GM21529 (cell line): ENCODE results near the gene PCBP3.
"Not testable (repeated sequence)": the region's sequence is repeated elsewhere in the genome, so short reads cannot be mapped to it uniquely, and the experiment has no call there.

Experiments used
- ATAC-seq: cut with Tn5 transposase; IDR thresholded peaks from one replicate; pipeline ENCODE4 v1.9.1; 2021; ENCODE audit not compliant: unreplicated experiment

The PCBP3 gene

DNA sequence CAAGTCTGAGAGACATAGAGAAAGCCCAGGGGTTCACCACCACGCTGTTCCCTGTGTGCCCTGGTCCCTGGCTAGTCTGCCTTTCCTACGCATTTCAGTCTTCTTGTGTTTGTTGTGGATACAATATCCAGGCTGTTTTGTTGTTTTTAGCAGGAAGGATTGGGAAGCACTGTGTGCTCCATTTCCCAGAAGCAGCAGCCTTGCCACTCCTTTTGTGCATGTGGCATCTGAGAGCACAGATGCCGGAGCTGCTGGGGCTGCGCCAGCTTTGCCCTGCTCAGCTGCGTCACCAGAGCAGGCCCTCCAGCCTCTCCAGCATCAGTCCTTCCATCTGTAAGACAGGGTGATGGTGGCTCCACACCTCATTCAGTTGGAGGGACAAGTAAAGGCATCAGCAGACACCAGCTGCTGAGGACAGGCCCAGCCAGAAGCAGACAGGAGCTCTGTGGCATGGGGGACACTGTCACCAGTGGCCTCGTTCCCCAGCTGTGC, 243.6 kb downstream of the PCBP3 start:
- ATAC-seq = no peak

DNA sequence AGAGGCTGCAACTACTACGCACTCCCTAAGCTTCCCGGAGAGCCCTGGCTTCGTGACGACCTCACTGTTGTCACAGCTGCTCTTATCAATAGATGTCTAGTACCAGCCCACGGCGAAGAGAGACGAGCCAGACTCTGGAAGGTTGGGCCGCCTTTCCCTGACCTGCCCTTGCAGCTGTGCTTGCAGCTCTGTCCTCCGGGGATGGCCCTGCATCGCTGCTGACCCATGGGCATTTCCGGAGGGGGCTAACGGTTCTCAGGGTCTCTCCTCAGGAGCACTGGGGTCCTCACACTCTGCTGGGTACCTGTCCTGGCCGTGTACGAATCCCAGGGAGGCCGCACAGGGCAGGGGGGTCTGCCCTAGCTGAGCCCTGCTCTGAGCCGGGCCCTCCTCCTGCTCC, 244.3 kb downstream of the PCBP3 start:
- ATAC-seq = no peak

GRCh38 chr21:45888386-45889009, 245.0 kb downstream of the PCBP3 start:
- ATAC-seq = no peak

- no peak for ATAC-seq
These were observed 245.7 kb downstream of the PCBP3 start for GRCh38 chr21:45889256-45889655.

DNA sequence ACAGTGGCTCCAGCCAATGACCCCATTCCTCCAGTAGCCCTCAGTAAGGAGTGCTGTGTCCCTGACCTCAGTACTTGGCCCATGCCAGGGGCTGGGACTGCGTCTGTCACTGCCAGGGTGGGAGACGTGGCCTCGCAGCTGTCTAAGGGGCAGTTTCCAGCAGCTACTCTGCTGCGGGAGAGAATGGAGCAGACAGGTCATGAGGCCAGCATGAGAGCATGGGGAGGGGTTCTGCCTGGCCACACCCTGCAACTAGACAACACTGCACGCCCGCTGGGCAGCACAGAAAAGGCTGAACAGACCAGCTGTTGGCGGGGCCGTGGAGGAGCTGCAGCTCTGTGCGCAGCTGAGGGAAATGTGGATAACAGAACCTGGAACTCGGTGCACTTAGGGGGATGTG, 246.4 kb downstream of the PCBP3 start:
- ATAC-seq = no peak

GRCh38 chr21:45891388-45892155, 248.0 kb downstream of the PCBP3 start:
- ATAC-seq = no peak

- ATAC-seq = no peak
These were observed 248.8 kb downstream of the PCBP3 start for GRCh38 chr21:45892156-45892915.

- ATAC-seq = no peak
These were observed 249.6 kb downstream of the PCBP3 start for GRCh38 chr21:45892916-45893739.

DNA sequence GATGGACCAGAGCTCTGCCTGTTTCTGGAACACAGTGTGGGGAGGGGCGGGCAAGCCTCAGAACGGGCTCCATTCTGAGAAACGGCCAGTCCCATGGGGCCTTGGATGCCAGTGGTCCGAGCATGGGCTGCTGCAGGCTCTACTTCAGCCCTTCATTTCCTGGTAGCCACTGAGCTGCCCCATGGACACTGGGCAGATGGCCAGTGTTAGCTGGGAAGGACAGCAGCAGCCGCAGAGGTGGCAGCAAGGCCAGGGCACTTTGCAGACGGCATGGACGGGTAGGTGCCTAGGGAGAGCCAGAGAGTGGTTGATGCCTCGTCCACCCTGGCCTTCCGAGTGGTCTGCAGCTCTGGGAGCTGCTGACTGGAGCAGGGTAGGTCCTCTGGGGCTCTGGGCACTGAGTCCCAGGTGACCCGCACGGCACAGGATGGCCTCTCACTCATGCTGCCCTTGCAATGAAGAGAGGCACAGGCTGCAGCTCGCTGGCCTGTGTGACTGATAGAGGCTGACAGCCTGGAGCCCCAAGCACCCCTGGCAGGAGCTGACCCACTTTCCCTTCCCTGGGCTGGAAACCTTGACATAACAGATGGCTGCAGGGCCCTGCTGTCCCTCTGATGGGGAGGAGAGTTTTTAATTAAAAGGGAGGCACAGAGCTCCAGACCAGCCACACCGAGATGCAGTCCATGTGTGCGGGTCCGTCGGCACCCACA, 250.4 kb downstream of the PCBP3 start:
- ATAC-seq = no peak

GRCh38 chr21:45894450-45894825, 250.9 kb downstream of the PCBP3 start:
- no peak for ATAC-seq

- ATAC-seq = no peak
These were observed 251.6 kb downstream of the PCBP3 start for GRCh38 chr21:45894906-45895777.

- ATAC-seq = no peak
These were observed 252.3 kb downstream of the PCBP3 start for GRCh38 chr21:45895778-45896370.

DNA sequence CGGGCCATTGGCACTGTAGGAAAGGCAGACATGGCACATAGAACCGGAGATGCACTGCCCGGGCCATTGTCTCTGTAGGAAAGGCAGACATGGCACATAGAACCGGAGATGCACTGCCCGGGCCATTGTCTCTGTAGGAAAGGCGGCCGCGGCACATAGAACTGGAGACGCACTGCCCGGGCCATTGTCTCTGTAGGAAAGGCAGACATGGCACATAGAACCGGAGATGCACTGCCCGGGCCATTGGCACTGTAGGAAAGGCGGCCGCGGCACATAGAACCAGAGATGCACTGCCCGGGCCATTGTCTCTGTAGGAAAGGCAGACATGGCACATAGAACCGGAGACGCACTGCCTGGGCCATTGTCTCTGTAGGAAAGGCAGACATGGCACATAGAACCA, 252.9 kb downstream of the PCBP3 start:
- not testable (repeated sequence) for ATAC-seq

- ATAC-seq = no peak
These were observed 253.9 kb downstream of the PCBP3 start for GRCh38 chr21:45897191-45898027.

DNA sequence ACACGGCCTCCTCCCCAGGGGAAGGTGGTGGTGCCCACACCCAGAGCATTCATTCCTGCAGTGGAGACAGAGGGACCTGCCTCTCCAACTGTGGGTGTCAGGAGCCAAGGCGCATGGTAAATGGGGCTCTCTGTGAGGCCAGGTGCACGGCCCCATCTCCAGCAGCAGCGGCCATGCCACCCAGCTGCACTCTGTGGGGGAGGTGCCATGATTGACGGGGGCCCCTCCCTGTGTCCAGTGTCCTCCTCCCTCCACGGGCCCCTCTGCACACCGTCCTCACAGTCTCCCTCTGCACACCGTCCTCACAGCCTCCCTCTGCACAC, 254.5 kb downstream of the PCBP3 start:
- ATAC-seq = no peak

DNA sequence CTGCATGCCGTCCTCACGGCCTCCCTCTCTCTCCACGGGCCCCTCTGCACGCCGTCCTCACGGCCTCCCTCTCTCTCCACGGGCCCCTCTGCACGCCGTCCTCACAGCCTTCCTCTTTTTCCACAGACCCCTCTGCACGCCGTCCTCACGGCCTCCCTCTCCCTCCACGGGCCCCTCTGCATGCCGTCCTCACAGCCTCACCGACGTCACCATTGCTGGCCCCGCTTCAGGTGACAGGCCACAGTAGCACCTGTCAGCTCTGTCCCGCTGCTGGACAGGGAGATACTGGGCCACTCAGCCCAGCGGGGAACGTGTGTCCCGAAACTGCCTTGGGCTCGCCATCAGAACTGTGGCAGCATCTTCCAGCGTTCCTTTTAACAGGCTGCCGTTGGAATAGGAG, 255.3 kb downstream of the PCBP3 start:
- no peak for ATAC-seq

- ATAC-seq = no peak
These were observed 255.9 kb downstream of the PCBP3 start for GRCh38 chr21:45899317-45900033.
